Keratinocyte (primary cell): ENCODE results near the gene FTCD. TPM values are rescaled to one million over a fixed set of nuclear protein-coding genes. Genes with fewer than 3 reads are reported as not detected.

Source experiments
- DNase-seq: peaks from one replicate; pipeline ENCODE4 v3.0.0-alpha.2; 2011; ENCODE audit warnings: low read depth, missing footprints, low spot score
- FAIRE-seq: peaks from 2 replicates; lab custom pipeline; 2011; peaks lifted over from hg19 to GRCh38; lab: Jason Lieb, UNC
- H2AFZ ChIP-seq: 2 replicates; pipeline ENCODE4 v1.6.0; 2012; ENCODE audit warnings: low read length, control low read depth, inconsistent platforms; ENCODE audit not compliant: control insufficient read depth
- H3K27ac ChIP-seq: 2 replicates; pipeline ENCODE4 v1.5.1; 2011; ENCODE audit warnings: low read length; ENCODE audit not compliant: control insufficient read depth, insufficient read depth
- H3K27me3 ChIP-seq: 3 replicates; pipeline ENCODE4 v1.6.0; 2011; ENCODE audit warnings: low read length; ENCODE audit not compliant: control insufficient read depth, insufficient read depth; ENCODE audit errors: extremely low read depth
- H3K36me3 ChIP-seq, 2 experiments: 2 replicates in 1 of 2; 3 replicates in 1 of 2; pipeline ENCODE4 v1.5.1; 2011; ENCODE audit warnings: low read length in 2 of 2, mild to moderate bottlenecking in 1 of 2; ENCODE audit not compliant: control insufficient read depth in 2 of 2, insufficient read depth in 2 of 2; ENCODE audit errors: extremely low read depth in 1 of 2
- H3K4me1 ChIP-seq: 3 replicates; pipeline ENCODE4 v1.5.1; 2011; ENCODE audit warnings: low read length; ENCODE audit not compliant: control insufficient read depth, insufficient read depth; ENCODE audit errors: extremely low read depth
- H3K4me2 ChIP-seq: 3 replicates; pipeline ENCODE4 v1.6.0; 2011; ENCODE audit warnings: low read depth, low read length; ENCODE audit not compliant: control insufficient read depth, insufficient read depth; ENCODE audit errors: extremely low read depth
- H3K4me3 ChIP-seq, 3 experiments: fragments of 200-600 bp in 1 of 3; sonication (generic) in 1 of 3; 2 replicates in 2 of 3; 3 replicates in 1 of 3; pipeline ENCODE4 v1.5.1; 2011 to 2016; ENCODE audit warnings: low read length in 3 of 3, mild to moderate bottlenecking in 3 of 3, control low read depth in 2 of 3, inconsistent platforms in 1 of 3, low read depth in 1 of 3, mixed read lengths in 1 of 3, mixed run types in 1 of 3, moderate library complexity in 1 of 3; ENCODE audit not compliant: control insufficient read depth in 2 of 3, insufficient read depth in 2 of 3; ENCODE audit errors: extremely low read depth in 1 of 3
- H3K79me2 ChIP-seq: 2 replicates; pipeline ENCODE4 v1.6.0; 2012; ENCODE audit warnings: low read length; ENCODE audit not compliant: control insufficient read depth, insufficient read depth
- H3K9ac ChIP-seq: 3 replicates; pipeline ENCODE4 v1.6.0; 2011; ENCODE audit warnings: low read length; ENCODE audit not compliant: control insufficient read depth, insufficient read depth; ENCODE audit errors: extremely low read depth
- H3K9me1 ChIP-seq: 3 replicates; pipeline ENCODE4 v1.6.0; 2011; ENCODE audit warnings: low read length; ENCODE audit not compliant: control insufficient read depth, insufficient read depth; ENCODE audit errors: extremely low read depth
- H3K9me3 ChIP-seq: 2 replicates; pipeline ENCODE4 v1.5.1; 2012; ENCODE audit warnings: low read depth, low read length; ENCODE audit not compliant: control insufficient read depth
- H4K20me1 ChIP-seq: 3 replicates; pipeline ENCODE4 v1.6.0; 2011; ENCODE audit warnings: low read length; ENCODE audit not compliant: control insufficient read depth, insufficient read depth; ENCODE audit errors: extremely low read depth
- CTCF ChIP-seq, 3 experiments: IDR thresholded peaks in 1 of 3; conservative IDR thresholded peaks in 1 of 3; optimal IDR thresholded peaks in 1 of 3; 2 replicates in 2 of 3; 3 replicates in 1 of 3; pipeline versions ENCODE3 to v1.5.1; 2011; ENCODE audit warnings: low read length in 3 of 3, mild to moderate bottlenecking in 3 of 3, moderate library complexity in 2 of 3, control low read depth in 1 of 3, inconsistent platforms in 1 of 3; ENCODE audit not compliant: insufficient read depth in 2 of 3; ENCODE audit errors: extremely low read depth in 1 of 3
- EZH2 ChIP-seq: IDR thresholded peaks from one replicate; pipeline ENCODE4 v1.6.1; 2012; ENCODE audit warnings: inconsistent platforms, mild to moderate bottlenecking, low read length, moderate library complexity
- dilution Hi-C: fragments of 300-500 bp; cut with MboI; formaldehyde crosslinking; loops from one replicate; pipeline ENCODE4 v1.7.0; 2020; ENCODE audit warnings: low sequenced_read_pairs; ENCODE audit not compliant: extremely low pct_ligation_motif_present
- polyA plus RNA-seq, 5 experiments: library from polyadenylated mRNA; depleted of rRNA in 3 of 5; stranded (reverse) in 3 of 5; stranded (forward) in 1 of 5; unstranded in 1 of 5; fragments of >200 nt; gene quantifications; 1 replicate in 1 of 5; 2 replicates in 3 of 5; 3 replicates in 1 of 5; pipeline versions ENCODE4 v1.2.1 to v1.2.3, GENCODE V29; 2011 to 2012; ENCODE audit warnings: missing spikeins in 2 of 5, low read depth in 1 of 5, low replicate concordance in 1 of 5

FTCD gene
- polyA plus RNA-seq, 1 donor (not counting 4 experiments of a cell fraction or from before 2014, with no cell fraction given) = not detected

GRCh38 chr21:46126309-46127238, 28.8 kb downstream of the FTCD start:
- Histone ChIP-seq H3K4me3 (no peak overlapping the region), H3K4me2 (no peak overlapping the region), H3K9ac (no peak overlapping the region), H3K27me3 (no peaks in the 10 kb centered on the region), H3K79me2 (no peaks in the 10 kb centered on the region), H3K27ac (no peak overlapping the region), H3K36me3 (no peaks in the 10 kb centered on the region), H4K20me1 (no peaks in the 10 kb centered on the region), H3K9me1 (no peaks in the 10 kb centered on the region), H3K4me1 (no peaks in the 10 kb centered on the region), H2AFZ (no peak overlapping the region), H3K9me3 (no peaks in the 10 kb centered on the region)
- FAIRE-seq (no peak), DNase-seq (no peak)
- no peak for TF ChIP-seq CTCF (optimal IDR thresholded peaks at IDR 0.05 in 1 of 3, IDR thresholded peaks at IDR 0.05 in 1 of 3, conservative IDR thresholded peaks at IDR 0.05 in 1 of 3; ENCODE audit: extremely low read depth in 1 of 3, insufficient read depth in 2 of 3, low read length in 3 of 3)
- no peak for TF ChIP-seq EZH2
- dilution Hi-C loops = no loop called here

GRCh38 chr21:46125846-46126301, 29.5 kb downstream of the FTCD start:
- FAIRE-seq = no peak
- no peak overlapping the region for H3K27ac ChIP-seq
- no peaks in the 10 kb centered on the region for H4K20me1 ChIP-seq

More at GRCh38 chr21:46125846-46126301, 29.5 kb downstream of the FTCD start:
- no peak overlapping the region for H2AFZ ChIP-seq
- H3K4me2 ChIP-seq = no peak overlapping the region
- H3K79me2 ChIP-seq = no peaks in the 10 kb centered on the region
- DNase-seq = no peak
- H3K9me1 ChIP-seq = no peaks in the 10 kb centered on the region
- no peak for TF ChIP-seq CTCF (optimal IDR thresholded peaks at IDR 0.05 in 1 of 3, IDR thresholded peaks at IDR 0.05 in 1 of 3, conservative IDR thresholded peaks at IDR 0.05 in 1 of 3; ENCODE audit: extremely low read depth in 1 of 3, insufficient read depth in 2 of 3, low read length in 3 of 3)
- TF ChIP-seq EZH2 = no peak
- no peaks in the 10 kb centered on the region for H3K9me3 ChIP-seq
- H3K36me3 ChIP-seq = no peaks in the 10 kb centered on the region
- H3K9ac ChIP-seq = no peak overlapping the region
- dilution Hi-C loops = no loop called here
- no peaks in the 10 kb centered on the region for H3K4me1 ChIP-seq
- H3K4me3 ChIP-seq = no peak overlapping the region
- H3K27me3 ChIP-seq = no peaks in the 10 kb centered on the region
